K562 (cell line): Measurements from ENCODE around the gene MBP.

Source experiments
- MAFF ChIP-seq: IDR thresholded peaks from 2 replicates; pipeline ENCODE4 v1.6.1; 2012; ENCODE audit warnings: low read length, improper control_type of control experiment
- ZNF282 ChIP-seq: sonication (generic); formaldehyde crosslinking; IDR thresholded peaks from 2 replicates; pipeline ENCODE4 v1.8.1; 2023; ENCODE audit warnings: missing genetic modification reagents
- TF ChIP-seq, protein P1 (sequence below): fragments of 150-350 bp; conservative IDR thresholded peaks from 2 replicates; pipeline ENCODE4 v1.6.1; 2014; ENCODE audit warnings: low read length

DNA sequence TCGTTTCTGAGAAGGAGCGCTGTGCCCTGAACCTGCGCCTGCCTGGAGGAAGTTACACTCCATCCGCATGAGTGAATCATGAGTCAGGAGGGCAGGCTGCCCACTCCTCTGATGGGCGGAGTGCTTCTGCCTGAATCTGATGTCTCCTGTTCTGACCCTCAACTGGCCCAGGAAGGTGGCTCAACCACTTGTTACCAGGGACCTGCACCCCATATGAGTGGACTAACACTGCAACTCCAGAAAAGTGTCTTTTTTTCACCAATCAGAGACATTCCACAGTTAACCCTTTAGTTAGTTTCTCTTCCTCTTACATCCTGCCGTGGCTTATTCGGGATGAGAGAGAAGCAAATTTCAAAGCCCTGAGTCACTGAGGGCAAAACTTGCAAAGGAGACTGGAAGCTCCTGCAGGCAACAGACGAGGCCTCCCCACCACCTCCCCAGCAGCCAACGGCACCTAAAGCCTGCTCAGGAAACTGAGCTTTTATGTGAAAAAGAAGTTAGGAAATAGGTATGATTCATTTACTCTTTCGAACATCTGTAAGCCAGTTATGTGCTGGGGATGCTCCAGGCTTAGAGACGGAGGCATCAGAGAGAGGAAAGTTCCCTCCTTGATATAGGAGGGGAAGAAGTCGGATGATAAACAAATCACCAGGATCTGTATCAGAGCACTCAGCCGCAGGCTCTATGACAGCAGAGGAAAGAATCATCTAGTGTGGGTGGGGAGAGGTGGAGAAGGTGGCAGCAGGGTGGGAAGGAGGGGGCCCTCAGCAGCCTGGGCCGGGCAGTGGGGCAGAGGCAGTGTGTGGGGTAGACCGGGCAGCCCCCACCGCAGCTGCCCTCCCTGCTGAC, 30.9 kb downstream of the MBP start:
- TF ChIP-seq, protein P1, sequence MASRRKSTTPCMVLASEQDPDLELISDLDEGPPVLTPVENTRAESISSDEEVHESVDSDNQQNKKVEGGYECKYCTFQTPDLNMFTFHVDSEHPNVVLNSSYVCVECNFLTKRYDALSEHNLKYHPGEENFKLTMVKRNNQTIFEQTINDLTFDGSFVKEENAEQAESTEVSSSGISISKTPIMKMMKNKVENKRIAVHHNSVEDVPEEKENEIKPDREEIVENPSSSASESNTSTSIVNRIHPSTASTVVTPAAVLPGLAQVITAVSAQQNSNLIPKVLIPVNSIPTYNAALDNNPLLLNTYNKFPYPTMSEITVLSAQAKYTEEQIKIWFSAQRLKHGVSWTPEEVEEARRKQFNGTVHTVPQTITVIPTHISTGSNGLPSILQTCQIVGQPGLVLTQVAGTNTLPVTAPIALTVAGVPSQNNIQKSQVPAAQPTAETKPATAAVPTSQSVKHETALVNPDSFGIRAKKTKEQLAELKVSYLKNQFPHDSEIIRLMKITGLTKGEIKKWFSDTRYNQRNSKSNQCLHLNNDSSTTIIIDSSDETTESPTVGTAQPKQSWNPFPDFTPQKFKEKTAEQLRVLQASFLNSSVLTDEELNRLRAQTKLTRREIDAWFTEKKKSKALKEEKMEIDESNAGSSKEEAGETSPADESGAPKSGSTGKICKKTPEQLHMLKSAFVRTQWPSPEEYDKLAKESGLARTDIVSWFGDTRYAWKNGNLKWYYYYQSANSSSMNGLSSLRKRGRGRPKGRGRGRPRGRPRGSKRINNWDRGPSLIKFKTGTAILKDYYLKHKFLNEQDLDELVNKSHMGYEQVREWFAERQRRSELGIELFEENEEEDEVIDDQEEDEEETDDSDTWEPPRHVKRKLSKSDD: no peak
- TF ChIP-seq MAFF: no peak
- no peak for TF ChIP-seq ZNF282 (CRISPR knock-in tag)
